NCI-H2171 (cell line): ENCODE measurements around the gene AURKAIP1.

ENCODE experiments used
- DNase-seq: peaks from one replicate; lab custom pipeline; 2025; lab: John Stamatoyannopoulos, UW

The AURKAIP1 gene

GRCh38 chr1:1361233-1361981, 13.6 kb downstream of the AURKAIP1 start:
- DNase-seq = no peak

- no peak for DNase-seq
These were observed 14.4 kb downstream of the AURKAIP1 start for GRCh38 chr1:1360506-1361169.

- DNase-seq = no peak
These were observed 15.1 kb downstream of the AURKAIP1 start for GRCh38 chr1:1359664-1360468.

- DNase-seq = no peak
These were observed 15.7 kb downstream of the AURKAIP1 start for GRCh38 chr1:1359308-1359663.

- DNase-seq = no peak
These were observed 16.4 kb downstream of the AURKAIP1 start, which contains the start of gene MXRA8 for GRCh38 chr1:1358433-1359271. Gene MXRA8 (minus strand): TSS chr1:1358555. CDS start chr1:1358504, 51 bp downstream.

- no peak for DNase-seq
These were observed 17.1 kb downstream of the AURKAIP1 start for GRCh38 chr1:1357871-1358432.

GRCh38 chr1:1356796-1357401, 18.1 kb downstream of the AURKAIP1 start:
- DNase-seq = no peak

GRCh38 chr1:1356166-1356795, 18.7 kb downstream of the AURKAIP1 start:
- DNase-seq = no peak

- DNase-seq = no peak
These were observed 19.6 kb downstream of the AURKAIP1 start for GRCh38 chr1:1355416-1355815.

- no peak for DNase-seq
These were observed 20.4 kb downstream of the AURKAIP1 start for GRCh38 chr1:1354271-1355247.

GRCh38 chr1:1353389-1354151, 21.4 kb downstream of the AURKAIP1 start:
- DNase-seq = no peak

GRCh38 chr1:1352786-1353388, 22.1 kb downstream of the AURKAIP1 start:
- DNase-seq = peak; percentile 83

- no peak for DNase-seq
These were observed 23.2 kb downstream of the AURKAIP1 start for GRCh38 chr1:1351511-1352427.

GRCh38 chr1:1349256-1350012, 25.6 kb downstream of the AURKAIP1 start, which contains the start of gene DVL1:
Gene DVL1 (minus strand): TSS chr1:1349418. CDS start chr1:1349065, 353 bp downstream.
- DNase-seq = peak; percentile 58

GRCh38 chr1:1348420-1349255, 26.4 kb downstream of the AURKAIP1 start:
- no peak for DNase-seq
